Cortex of kidney (tissue), 1 donor: ENCODE results near the gene ADCK1.
"Not testable (repeated sequence)": the region's sequence is repeated elsewhere in the genome, so short reads cannot be mapped to it uniquely, and the experiment has no call there.

Experiments used
- DNase-seq: peaks from one replicate; lab custom pipeline; 2025; lab: John Stamatoyannopoulos, UW

Gene ADCK1

DNA sequence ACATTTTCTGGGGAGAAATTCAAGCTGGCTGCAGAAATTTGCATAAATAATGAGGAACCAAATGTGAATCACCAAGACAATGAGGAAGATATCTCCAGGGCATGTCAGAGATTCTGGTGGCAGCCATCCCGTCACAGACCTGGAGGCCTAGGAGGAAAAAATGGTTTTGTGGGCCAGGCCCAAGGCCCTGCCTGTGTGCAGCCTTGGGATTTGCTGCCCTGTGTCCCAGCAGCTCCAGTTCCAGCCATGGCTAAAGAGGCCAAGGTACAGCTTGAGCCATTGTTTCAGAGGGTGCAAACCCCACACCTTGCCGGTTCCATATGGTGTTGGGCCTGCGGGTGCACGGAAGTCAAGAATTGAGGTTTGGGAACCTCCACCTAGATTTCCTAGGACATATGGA, 147.5 kb downstream of the ADCK1 start:
- no peak for DNase-seq

DNA sequence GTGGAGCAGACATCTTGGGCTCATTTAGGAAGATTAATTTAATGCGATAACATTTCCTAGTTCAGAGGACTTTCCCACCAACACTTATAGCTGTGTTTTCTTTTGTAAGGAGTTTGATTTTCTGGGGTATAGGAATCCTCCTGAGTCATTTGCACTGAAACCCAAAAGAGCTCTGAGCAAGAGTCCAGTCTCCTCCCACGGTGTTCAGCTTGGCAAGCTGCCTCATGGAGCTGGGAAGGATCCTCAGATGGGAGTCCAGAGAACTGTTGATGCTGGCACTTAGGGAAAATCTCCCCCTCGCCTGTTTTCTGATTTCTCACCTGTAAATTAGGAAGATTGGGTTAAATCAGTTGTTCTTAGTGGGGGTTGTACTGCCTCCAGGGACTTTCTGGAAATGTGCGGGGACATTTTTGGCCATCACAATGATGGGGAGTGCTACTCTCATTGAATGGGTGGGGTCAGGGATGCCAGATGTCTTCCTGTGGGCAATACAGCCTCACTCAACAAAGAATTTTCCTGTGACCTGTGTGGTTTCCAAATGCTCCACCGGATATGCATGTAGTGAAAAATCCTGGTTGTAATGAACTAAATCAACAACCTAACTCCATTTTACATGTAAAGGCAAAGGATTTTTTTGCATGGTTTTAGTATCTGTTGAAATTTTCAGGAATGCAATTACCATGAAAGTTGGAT, 150.6 kb downstream of the ADCK1 start:
- DNase-seq: no peak

GRCh38 chr14:77955816-77956484, 156.0 kb downstream of the ADCK1 start:
- no peak for DNase-seq

- DNase-seq: not testable (repeated sequence)
Measured at GRCh38 chr14:77959686-77960085, 159.8 kb downstream of the ADCK1 start.

GRCh38 chr14:77961847-77962580, 162.1 kb downstream of the ADCK1 start:
- no peak for DNase-seq

- DNase-seq: no peak
Measured at GRCh38 chr14:77962731-77963520, 163.0 kb downstream of the ADCK1 start.

DNA sequence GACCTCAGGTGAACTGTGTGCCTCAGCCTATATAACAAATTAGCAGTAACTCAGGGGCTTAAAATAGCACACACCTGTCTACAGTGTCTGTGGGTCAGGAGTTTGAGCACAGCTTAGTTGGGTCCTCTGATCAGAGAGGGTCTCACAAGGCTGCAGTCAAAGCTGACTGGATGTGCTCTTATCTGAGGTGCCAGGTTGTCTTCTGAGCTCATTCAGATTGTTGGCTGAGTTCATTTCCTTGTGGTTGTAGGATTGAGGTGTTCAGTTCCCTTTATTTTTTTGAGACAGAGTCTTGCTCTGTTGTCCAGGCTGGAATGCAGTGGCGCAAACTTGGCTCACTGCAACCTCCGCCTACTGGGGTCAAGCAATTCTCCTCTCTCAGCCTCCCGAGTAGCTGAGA, 164.7 kb downstream of the ADCK1 start:
- DNase-seq: no peak

GRCh38 chr14:77965050-77965449, 165.1 kb downstream of the ADCK1 start:
- no peak for DNase-seq

- DNase-seq: no peak
Measured at GRCh38 chr14:77965919-77966435, 166.1 kb downstream of the ADCK1 start.

GRCh38 chr14:77967110-77967509, 167.2 kb downstream of the ADCK1 start:
- DNase-seq: no peak

GRCh38 chr14:77970646-77971045, 170.7 kb downstream of the ADCK1 start:
- no peak for DNase-seq

GRCh38 chr14:77973246-77973645, 173.3 kb downstream of the ADCK1 start:
- no peak for DNase-seq

GRCh38 chr14:77976591-77976990, 176.7 kb downstream of the ADCK1 start:
- no peak for DNase-seq

DNA sequence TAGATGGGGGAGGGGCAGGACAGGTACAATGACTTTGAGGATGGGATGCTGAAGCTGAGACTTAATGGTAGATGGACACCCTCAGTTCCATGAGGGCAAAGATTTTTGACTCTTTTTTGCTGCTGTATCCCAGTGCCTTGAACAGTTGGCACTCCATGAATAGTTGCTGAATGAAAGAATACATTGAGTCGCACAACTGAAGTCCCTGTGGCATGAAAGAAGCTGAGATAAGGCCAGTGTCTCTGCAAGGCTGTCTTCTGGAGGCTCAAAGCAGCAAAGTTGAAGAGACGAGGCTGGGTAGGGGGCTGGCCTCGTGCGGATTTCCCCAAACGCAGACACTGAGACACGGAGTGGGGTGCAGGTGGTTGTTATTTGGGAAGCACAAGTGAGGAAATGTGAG, 179.3 kb downstream of the ADCK1 start:
- DNase-seq: no peak

- DNase-seq: no peak
Measured at GRCh38 chr14:77979666-77980351, 179.9 kb downstream of the ADCK1 start.

- DNase-seq: no peak
Measured at GRCh38 chr14:77980475-77981321, 180.8 kb downstream of the ADCK1 start.
